NCI-H748 (cell line): ENCODE results near the gene ATP2C2.
A peak's percentile ranks its signal among the peaks of the same experiment; 100 is the strongest.
"Not testable (repeated sequence)": the region's sequence is repeated elsewhere in the genome, so short reads cannot be mapped to it uniquely, and the experiment has no call there.

Source experiments
- DNase-seq: peaks from one replicate; lab custom pipeline; 2025; ENCODE audit not compliant: unreplicated experiment; lab: John Stamatoyannopoulos, UW

The ATP2C2 gene

GRCh38 chr16:84391151-84392030 lies 23.1 kb downstream of the ATP2C2 start:
- no peak for DNase-seq

DNA sequence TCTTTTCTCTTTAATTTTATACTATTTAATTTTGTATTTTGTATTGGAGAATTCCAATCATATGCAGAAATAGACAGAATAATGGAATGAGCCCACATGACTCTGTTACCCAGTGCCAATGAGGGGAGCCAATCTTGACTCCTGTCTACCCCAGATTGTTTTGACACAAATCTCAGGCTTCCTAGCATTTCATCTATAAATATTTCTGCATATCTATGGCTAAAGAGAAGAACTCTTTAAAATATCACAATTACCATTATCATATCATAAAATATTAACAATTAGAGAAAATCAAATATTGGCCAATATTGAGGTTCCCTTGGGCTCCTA lies 23.7 kb downstream of the ATP2C2 start:
- no peak for DNase-seq

DNA sequence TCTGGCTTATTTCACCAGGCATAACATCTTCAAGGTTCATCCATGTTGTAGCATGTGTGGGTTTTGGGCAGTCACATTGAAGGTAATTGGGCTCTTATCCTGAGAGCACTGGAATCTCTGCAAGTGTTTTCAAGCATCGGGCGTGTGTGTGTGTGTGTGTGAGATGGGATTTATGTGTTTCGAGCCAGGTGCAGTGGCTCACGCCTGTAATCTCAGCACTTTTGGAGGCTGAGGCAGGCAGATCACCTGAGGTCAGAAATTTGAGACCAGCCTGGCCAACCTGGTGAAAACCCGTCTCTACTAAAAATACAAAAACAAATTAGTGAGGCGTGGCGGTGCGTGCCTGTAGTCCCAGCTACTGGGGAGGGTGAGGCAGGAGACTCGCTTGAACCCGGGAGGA lies 27.7 kb downstream of the ATP2C2 start:
- DNase-seq, result peak; percentile 2

DNA sequence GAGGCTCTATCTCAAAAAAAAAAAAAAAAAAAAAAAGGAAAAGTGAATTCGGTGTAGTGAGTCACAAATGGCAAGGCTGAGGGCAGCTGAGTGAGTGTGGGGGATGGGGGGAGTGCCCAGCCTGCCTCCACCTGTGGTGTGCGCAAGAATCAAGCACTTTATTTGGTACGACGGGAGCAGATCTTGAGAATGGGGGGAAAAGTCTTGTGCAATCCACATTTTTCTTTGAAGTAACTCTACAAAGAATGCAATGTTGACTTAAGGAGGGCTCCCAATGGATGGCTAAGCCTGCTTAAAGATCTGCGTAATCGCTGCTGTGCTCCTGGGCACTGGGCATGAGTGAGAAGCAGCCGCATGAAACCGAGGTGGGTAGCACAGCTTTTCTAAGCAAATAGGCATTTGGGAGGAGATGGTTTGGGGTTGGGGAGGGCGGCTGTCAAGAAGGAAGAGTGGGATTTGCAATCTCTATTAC lies 28.2 kb downstream of the ATP2C2 start:
- no peak for DNase-seq

DNA sequence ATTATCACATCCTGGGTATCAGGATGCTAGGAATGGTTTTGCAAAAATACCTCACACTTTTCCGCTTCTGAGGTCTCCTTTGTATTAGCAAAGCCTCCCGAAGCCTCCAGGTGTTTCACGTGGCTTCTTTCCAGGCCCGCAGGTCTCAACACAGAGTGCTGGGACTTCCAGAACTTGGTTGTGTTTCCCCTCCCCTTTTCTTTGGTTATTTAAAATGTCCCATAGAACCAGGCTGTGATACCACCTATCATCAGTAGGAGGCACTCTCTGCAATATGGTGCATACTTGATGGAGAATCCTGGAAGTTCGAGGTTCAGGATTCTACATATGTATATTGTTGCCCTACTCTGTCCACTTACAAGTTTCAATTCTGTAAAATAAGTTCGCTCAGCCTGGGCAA lies 28.8 kb downstream of the ATP2C2 start:
- no peak for DNase-seq

DNA sequence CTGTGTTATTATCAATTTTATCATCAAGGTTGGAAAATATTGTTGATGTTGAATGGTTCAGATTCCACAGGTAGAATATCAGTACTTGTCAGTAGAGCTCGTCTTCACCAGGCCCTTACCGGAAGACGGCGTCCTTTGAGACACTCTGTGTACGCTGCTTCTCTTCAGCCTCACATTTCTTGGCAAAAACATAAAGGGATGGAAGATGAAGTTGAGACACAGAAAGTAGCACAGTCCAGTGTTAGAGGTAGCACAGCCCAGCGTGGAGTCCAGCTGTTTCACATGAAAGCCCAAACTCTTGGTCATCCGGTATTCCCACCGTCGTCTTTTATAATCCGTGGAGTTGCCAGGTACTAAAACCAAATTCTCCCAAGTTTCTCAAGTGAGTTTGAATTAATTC lies 30.4 kb downstream of the ATP2C2 start:
- no peak for DNase-seq

GRCh38 chr16:84399912-84400311 lies 31.6 kb downstream of the ATP2C2 start:
- DNase-seq, result not testable (repeated sequence)

DNA sequence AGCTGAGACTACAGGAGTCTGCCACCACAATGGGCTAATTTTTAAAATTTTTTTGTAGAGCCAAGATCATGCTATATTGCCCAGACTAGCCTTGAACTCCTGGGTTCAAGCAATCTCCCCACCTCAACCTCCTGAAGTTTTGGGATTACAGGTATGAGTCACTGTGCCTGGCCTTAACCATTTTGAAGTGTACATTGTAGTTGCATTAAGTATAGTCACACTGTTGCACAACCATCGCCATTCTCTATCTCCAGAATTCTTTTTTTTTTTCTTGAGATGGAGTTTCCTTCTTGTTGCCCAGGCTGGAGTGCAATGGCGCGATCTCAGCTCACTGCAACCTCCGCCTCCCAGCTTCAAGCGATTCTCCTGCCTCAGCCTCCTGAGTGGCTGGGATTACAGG lies 35.1 kb downstream of the ATP2C2 start:
- DNase-seq, result not testable (repeated sequence)

- DNase-seq, result no peak
Measured at GRCh38 chr16:84404324-84404723, 36.0 kb downstream of the ATP2C2 start.

- no peak for DNase-seq
Measured at GRCh38 chr16:84404936-84405639, 36.8 kb downstream of the ATP2C2 start.

GRCh38 chr16:84406006-84406963 lies 37.9 kb downstream of the ATP2C2 start:
- DNase-seq, result no peak

GRCh38 chr16:84407588-84408313 lies 39.4 kb downstream of the ATP2C2 start:
- no peak for DNase-seq

DNA sequence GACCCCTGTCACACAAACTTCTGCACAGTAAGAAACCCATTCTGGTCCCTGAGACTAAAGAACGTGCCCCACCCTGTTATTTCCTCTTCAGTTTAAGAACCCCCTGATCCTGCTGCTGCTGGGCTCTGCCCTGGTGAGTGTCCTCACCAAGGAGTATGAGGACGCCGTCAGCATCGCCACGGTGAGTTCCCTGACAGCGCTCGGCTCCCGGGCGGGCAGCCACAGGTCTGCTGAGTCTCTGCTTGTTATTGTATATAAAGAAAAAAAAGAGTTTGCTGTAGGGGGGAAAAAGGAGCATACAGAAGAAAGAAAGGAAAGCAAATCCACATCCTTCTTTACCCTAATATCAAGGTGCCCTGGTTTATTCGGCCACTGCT lies 40.0 kb downstream of the ATP2C2 start:
- DNase-seq, result no peak

- DNase-seq, result no peak
Measured at GRCh38 chr16:84408856-84409255, 40.5 kb downstream of the ATP2C2 start.

GRCh38 chr16:84410361-84411138 lies 42.2 kb downstream of the ATP2C2 start:
- no peak for DNase-seq

DNA sequence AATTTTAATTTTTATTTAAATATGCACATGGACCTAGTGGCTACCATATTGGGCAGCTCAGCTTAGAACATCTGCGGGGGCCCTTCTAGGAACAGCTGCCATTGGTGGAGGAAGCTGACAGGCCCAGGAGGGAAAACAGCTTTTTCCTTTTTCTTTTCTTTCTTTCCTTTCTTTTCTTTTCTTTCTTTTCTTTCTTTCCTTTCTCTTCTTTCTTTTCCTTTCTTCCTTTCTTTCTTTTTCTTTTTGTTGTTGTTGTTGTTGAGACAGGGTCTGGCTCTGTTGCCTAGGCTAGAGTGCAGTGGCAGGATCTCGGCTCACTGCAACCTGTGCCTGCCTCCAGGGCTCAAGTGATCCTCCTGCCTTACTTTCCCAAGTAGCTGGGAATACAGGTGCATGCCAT lies 43.4 kb downstream of the ATP2C2 start:
- no peak for DNase-seq

DNA sequence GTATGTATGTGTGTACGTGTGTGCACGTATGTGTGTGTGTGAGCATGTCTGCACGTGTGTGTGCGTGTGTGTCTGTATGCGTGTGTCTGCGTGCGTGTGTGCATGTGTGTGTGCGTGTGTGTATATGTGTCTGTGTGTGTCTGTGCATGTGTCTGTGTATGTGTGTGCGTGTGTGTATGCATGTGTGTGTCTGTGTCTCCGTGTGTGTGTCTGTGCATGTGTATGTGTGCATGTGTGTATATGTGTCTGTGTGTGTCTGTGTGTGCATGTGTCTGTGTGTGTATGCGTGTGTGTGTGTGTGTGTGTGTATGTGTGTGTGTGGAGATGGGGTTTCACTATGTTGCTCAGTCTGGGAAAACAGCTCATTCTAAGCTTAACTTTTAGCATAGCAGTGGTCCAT lies 43.9 kb downstream of the ATP2C2 start:
- DNase-seq, result no peak

- DNase-seq, result no peak
Measured at GRCh38 chr16:84413244-84414004, 45.1 kb downstream of the ATP2C2 start.

DNA sequence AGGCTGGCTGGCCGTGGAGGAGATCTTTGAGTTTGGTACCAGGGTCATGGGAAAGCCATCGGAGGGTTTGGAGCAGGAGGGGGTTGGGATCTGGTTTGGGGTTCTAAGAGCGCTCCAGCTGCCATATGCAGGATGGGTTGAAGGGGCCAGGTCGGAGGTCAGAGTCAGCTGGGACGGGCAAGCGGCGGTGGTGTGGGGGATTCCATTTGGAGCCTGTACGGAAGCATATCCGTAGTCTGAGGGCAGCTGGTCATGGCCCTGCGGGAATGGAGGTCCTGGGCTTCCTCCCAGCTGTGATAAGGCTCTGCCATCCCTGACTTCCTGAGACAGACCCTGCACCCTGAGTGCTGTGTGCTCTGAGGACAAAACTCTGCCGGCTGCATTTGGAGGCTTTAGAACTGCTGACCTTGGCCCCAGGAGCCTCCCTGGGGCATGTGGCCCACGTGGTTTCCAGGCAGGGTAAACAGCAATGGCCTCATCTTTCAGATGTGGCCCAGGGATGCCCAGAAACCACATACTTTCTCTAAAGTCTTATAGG lies 46.5 kb downstream of the ATP2C2 start:
- DNase-seq, result no peak
